GM18861 (cell line): ENCODE data around the gene PHLDB2.

ENCODE experiments used
- ATAC-seq: cut with Tn5 transposase; IDR thresholded peaks from one replicate; pipeline ENCODE4 v1.9.1; 2021; ENCODE audit not compliant: unreplicated experiment

The PHLDB2 gene

GRCh38 chr3:111882194-111882593 is 23.1 kb downstream of the PHLDB2 start:
- no peak for ATAC-seq

- peak; percentile 96 for ATAC-seq
Measured at GRCh38 chr3:111882799-111883198, 23.7 kb downstream of the PHLDB2 start.

GRCh38 chr3:111884411-111885018 is 25.4 kb downstream of the PHLDB2 start:
- ATAC-seq: no peak

- no peak for ATAC-seq
Measured at GRCh38 chr3:111885578-111885977, 26.5 kb downstream of the PHLDB2 start.

GRCh38 chr3:111890051-111890580 is 31.1 kb downstream of the PHLDB2 start:
- no peak for ATAC-seq

GRCh38 chr3:111892070-111892469 is 33.0 kb downstream of the PHLDB2 start:
- no peak for ATAC-seq

- ATAC-seq: no peak
Measured at GRCh38 chr3:111895071-111895470, 36.0 kb downstream of the PHLDB2 start.

- no peak for ATAC-seq
Measured at GRCh38 chr3:111899966-111900365, 40.9 kb downstream of the PHLDB2 start.

GRCh38 chr3:111901637-111902036 is 42.6 kb downstream of the PHLDB2 start:
- no peak for ATAC-seq

- no peak for ATAC-seq
Measured at GRCh38 chr3:111902534-111902933, 43.5 kb downstream of the PHLDB2 start.

- ATAC-seq: no peak
Measured at GRCh38 chr3:111903067-111903511, 44.0 kb downstream of the PHLDB2 start.

- ATAC-seq: no peak
Measured at GRCh38 chr3:111904376-111905241, 45.5 kb downstream of the PHLDB2 start.

GRCh38 chr3:111906656-111907055 is 47.6 kb downstream of the PHLDB2 start:
- ATAC-seq: no peak

GRCh38 chr3:111907151-111907550 is 48.1 kb downstream of the PHLDB2 start:
- ATAC-seq: no peak

- ATAC-seq: no peak
Measured at GRCh38 chr3:111910806-111911205, 51.7 kb downstream of the PHLDB2 start.

- no peak for ATAC-seq
Measured at GRCh38 chr3:111911446-111911845, 52.4 kb downstream of the PHLDB2 start.

- ATAC-seq: no peak
Measured at GRCh38 chr3:111913163-111913763, 54.2 kb downstream of the PHLDB2 start.

GRCh38 chr3:111915905-111916304 is 56.8 kb downstream of the PHLDB2 start:
- ATAC-seq: no peak

- ATAC-seq: no peak
Measured at GRCh38 chr3:111917300-111917699, 58.2 kb downstream of the PHLDB2 start.

GRCh38 chr3:111919370-111920065 is 60.5 kb downstream of the PHLDB2 start:
- ATAC-seq: no peak

GRCh38 chr3:111921181-111921580 is 62.1 kb downstream of the PHLDB2 start:
- no peak for ATAC-seq
